HG03558 (cell line): Measurements from ENCODE around the gene PCNP.
A peak's percentile ranks its signal among the peaks of the same experiment; 100 is the strongest.
"Not testable (repeated sequence)": the region's sequence is repeated elsewhere in the genome, so short reads cannot be mapped to it uniquely, and the experiment has no call there.

Experiments
- ATAC-seq: cut with Tn5 transposase; IDR thresholded peaks from one replicate; pipeline ENCODE4 v1.9.1; 2021; ENCODE audit warnings: moderate number of reproducible peaks; ENCODE audit not compliant: unreplicated experiment; ENCODE audit errors: extremely low read depth

PCNP gene

GRCh38 chr3:101561630-101562328 is 12.2 kb upstream of the PCNP start, which contains the start of gene TRMT10C:
TRMT10C (plus strand) TSS chr3:101561868; CDS start chr3:101564782, 2,914 bp downstream.
- ATAC-seq, result peak; percentile 99

DNA sequence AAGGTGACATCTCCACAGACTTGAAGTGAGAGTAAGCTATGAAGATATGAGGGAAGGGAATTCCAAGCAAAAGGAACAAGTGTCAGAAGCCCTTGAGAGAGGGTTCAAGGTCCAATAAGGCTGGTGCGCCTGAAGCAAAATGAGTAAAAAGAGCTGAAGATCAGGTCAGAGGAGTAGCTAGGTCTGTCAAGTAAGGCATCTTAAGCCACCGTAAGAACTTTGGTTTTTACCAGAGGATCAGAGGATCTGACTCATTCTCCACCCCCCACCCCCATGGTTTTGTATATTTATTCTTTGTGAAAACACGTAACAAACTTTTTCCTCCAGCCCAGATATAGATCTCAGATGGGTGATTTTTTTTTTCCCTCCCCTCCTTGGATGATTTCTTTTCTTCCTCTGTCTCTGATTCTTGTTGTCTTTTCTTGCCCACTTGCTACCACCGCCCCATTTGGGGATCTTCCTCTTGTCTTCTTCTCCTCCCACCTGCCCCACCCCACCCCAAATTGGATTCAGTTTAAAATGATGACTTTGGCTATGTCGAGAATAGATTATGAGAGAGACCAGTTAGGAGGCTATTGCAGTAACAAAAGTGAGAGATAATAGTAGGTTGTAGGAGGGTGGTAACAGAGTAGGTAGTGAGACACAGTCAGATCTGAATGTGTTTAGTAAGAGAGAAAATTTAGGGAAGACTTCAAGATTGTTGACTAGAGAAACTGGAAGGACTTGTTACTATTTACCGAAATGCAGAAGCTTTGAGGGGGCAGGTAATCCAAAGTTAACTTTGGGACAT is 6.3 kb upstream of the PCNP start:
- no peak for ATAC-seq

GRCh38 chr3:101571028-101571895 is 2.7 kb upstream of the PCNP start:
- ATAC-seq, result no peak

- ATAC-seq, result peak; percentile 24
Measured at GRCh38 chr3:101574388-101575112, 570 bp downstream of the PCNP start.

GRCh38 chr3:101577286-101577685 is 3.3 kb downstream of the PCNP start:
- ATAC-seq, result no peak

- no peak for ATAC-seq
Measured at GRCh38 chr3:101588616-101589015, 14.6 kb downstream of the PCNP start.

GRCh38 chr3:101591071-101591470 is 17.1 kb downstream of the PCNP start:
- ATAC-seq, result no peak

DNA sequence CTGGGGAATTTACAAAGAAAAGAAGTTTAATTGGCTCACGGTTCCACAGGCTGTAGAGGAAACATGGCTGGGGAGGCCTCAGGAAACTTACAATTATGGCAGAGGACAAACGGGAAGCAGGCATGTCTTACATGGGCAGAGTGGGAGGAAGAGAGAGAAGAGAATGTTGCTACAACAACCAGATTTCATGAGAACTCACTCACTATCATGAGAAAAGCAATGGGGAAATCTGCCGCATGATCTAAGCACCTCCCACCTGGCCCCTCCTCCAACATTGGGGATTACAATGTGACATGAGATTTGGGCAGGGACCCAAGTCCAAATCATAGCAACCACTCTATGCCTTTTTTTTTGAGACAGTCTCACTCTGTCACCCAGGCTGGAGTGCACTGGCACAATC is 28.8 kb downstream of the PCNP start:
- ATAC-seq, result no peak

DNA sequence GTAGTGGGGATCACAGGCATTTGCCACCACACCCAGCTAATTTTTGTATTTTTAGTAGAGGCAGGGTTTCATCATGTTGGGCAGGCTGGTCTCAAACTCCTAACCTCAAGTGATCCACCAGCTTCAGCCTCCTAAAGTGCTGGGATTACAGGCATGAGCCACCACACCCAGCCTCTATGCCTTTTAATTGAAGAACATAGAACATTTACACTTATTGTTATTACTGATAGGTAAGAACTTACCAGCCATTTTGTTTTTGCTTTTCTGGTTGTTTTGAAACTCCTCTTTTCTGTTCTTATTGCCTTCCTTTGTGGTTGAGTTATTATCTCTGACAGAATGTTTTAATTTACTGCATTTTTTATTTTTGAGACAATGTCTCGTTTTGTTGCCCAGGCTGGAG is 29.2 kb downstream of the PCNP start:
- no peak for ATAC-seq

DNA sequence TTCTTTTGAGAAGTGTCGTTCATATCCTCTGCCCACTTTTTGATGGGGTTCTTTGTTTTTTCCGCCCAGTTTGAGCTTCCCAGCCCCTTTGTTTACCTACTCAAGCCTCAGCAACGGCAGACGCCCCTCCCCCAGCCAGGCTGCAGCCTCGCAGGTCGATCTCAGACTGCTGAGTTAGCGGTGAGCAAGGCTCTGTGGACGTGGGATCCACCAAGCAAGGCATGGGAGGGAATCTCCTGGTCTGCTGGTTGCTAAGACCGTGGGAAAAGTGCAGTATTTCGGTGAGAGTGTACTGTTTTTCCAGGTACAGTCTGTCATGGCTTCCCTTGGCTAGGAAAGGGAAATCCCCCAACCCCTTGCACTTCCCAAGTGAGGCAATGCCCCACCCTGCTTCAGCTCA is 31.4 kb downstream of the PCNP start:
- ATAC-seq, result not testable (repeated sequence)

DNA sequence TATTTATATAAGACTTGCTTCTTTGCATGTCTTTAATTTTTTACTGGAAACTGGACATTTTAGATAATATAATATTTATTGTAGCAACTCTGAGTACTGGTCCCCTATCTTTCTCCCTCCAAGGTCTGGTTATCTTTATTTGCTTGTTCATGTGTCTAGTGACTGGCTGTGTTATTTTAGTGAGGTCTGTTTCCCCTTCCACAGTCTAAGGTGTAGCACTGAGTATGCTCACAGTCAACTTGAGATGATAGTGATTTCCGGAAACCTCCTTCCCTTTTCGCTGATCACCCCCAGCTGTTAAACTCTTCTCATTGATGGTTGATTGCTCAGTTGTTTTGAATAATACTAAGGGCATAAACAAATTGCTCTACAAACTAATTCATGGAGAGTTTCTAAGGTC is 37.0 kb downstream of the PCNP start:
- no peak for ATAC-seq

DNA sequence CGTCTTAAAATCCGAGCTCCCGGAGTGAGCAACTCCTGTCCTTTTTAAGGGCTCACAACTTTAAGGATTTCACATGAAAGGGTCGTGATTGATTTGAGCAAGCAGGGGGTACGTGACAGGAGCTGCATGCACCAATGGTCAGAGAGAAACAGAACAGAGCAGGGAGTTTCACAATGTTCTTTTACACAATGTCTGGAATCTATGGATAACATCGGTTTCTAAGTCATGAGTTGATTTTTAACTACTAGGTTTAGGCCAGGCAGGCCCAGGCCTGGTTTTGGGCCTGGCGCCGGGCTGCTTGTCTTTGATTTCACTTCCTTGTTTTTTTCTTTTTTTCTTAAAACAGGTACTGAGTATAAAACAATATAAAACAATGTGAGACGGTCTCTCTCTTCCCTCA is 39.0 kb downstream of the PCNP start:
- not testable (repeated sequence) for ATAC-seq

DNA sequence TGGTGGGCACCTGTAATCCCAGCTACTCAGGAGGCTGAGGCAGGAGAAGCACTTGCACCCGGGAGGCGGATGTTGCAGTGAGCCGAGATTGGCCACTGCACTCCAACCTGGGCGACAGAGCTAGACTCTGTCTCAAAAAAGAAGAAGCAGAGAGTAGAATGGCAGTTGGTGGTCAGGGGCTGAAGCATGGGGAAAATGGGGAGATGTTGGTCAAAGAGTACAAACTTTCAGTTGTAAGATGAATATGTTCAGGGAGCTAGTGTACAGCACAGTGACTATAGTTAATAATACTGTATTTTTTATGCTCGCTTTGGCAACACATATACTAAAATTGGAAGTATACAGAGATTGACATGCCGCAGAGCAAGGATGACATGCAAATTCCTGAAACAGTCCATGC is 41.5 kb downstream of the PCNP start:
- no peak for ATAC-seq

DNA sequence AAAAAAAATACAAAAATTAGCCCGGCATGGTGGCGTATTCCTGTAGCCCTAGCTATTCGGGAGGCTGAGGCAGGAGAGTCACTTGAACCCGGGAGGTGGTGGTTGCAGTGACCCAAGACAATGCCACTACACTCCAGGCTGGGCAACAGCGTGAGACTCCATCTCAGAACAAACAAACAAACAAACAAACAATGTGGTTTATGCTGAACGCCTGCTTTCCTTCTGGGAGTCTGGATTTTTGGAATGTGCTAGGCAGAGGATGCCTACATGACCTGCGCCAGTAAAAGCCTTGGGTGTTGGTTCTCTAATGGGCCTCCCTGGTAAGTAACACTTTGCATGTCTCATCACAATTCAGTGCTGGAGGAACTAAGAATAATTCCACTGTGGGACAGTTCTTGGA is 43.5 kb downstream of the PCNP start:
- no peak for ATAC-seq

DNA sequence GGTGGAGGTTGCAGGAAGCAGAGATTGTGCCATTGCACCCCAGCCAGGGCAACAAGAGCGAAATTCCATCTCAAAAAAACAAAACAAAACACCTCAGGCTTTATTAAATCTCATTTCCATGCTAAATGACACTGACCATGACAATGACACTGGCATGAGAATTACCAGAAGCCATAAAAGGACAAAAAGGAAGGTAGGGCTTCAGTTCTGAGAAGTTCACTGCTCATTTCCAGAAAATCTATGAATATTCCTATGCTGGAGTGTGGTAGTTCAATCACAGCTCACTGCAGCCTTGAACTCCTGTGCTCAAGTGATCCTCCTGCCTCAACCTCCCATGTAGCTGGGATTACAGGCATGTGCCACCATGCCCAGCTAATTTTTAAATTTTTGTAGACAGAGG is 44.7 kb downstream of the PCNP start:
- no peak for ATAC-seq

DNA sequence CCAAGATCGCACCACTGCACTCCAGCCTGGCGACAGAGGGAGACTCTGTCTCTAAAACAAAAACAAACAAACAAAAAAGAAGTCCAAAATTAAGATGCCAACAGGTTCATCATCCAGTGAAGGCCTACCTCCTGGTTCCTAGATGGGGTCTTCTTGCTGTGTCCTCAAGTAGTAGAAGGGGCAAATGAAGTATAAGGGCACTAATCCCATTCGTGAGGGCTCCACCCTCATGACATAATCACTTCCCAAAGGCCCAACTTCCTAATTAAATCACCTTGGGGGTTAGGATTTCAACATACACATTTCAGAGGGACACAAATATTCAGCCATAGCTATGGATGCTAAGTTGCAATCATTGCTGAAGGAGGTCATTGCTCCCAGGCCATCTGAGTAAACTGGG is 45.8 kb downstream of the PCNP start:
- ATAC-seq, result no peak

GRCh38 chr3:101623656-101624055 is 49.7 kb downstream of the PCNP start:
- no peak for ATAC-seq

GRCh38 chr3:101624857-101625256 is 50.9 kb downstream of the PCNP start:
- ATAC-seq, result no peak

GRCh38 chr3:101625879-101626278 is 51.9 kb downstream of the PCNP start:
- no peak for ATAC-seq

DNA sequence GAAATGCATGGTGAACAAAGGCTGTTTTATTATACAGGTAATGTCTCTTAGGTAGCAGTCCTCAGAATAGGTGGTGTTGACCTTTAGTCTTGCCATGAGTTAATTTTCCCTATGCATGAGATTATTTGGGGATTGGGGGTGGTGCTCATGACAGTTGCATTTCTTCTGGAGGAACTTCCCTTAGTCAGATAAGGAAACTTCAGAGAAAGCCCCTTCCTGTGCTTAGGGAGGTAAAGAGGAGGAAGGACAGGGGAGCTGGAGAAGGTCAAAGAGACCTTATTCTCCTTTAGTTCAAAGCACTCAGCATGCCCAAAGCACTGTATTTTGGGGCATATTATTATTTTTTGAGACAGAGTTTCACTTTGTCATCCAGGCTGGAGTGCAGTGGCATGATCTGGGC is 55.2 kb downstream of the PCNP start:
- no peak for ATAC-seq
